ENCODE measurements around the gene MME.
"Not testable (repeated sequence)": the region's sequence is repeated elsewhere in the genome, so short reads cannot be mapped to it uniquely, and the experiment has no call there.

- TF ChIP-seq HMGXB4 (CRISPR knock-in tag; IDR thresholded peaks at IDR 0.05); SP1 (CRISPR knock-in tag; conservative IDR thresholded peaks at IDR 0.05); CTCF (IDR thresholded peaks at IDR 0.05); ZNF232 (CRISPR knock-in tag; IDR thresholded peaks at IDR 0.05); JUN (CRISPR knock-in tag; IDR thresholded peaks at IDR 0.05): not testable (repeated sequence)
- TF ChIP-seq, protein P1, sequence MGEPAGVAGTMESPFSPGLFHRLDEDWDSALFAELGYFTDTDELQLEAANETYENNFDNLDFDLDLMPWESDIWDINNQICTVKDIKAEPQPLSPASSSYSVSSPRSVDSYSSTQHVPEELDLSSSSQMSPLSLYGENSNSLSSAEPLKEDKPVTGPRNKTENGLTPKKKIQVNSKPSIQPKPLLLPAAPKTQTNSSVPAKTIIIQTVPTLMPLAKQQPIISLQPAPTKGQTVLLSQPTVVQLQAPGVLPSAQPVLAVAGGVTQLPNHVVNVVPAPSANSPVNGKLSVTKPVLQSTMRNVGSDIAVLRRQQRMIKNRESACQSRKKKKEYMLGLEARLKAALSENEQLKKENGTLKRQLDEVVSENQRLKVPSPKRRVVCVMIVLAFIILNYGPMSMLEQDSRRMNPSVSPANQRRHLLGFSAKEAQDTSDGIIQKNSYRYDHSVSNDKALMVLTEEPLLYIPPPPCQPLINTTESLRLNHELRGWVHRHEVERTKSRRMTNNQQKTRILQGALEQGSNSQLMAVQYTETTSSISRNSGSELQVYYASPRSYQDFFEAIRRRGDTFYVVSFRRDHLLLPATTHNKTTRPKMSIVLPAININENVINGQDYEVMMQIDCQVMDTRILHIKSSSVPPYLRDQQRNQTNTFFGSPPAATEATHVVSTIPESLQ (CRISPR knock-in tag; IDR thresholded peaks at IDR 0.05): not testable (repeated sequence)
These were observed 54.2 kb downstream of the MME start for GRCh38 chr3:155134311-155134710.

All from WTC11 (cell line).